Measurements from ENCODE around the gene ALDOB. TPM values are rescaled to one million over a fixed set of nuclear protein-coding genes. Genes with fewer than 3 reads are reported as not detected.

The ALDOB gene
- total and polyA plus RNA-seq, 2 of the 13 experiments (the other 11 are each of a cell fraction or from before 2014, with no cell fraction given) = 0.29 to 0.97 TPM

DNA sequence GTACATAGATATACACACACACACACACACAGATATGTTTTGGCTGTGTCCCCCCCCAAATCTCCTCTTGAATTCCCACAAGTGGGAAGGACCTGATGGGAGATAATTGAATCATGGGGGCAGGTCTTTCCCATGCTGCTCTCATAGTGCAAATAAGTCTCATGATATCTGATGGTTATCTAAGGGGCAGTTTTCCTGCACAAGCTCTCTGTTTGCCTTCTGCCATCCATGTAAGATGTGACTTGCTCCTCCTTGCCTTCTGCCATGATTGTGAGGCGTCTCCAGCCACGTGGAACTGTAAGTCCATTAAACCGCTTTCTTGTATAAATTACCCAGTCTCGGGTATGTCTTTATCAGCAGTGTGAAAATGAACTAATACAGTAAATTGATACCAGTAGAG is 15.9 kb upstream of the ALDOB start:
- Histone ChIP-seq H4K20me1 (ENCODE audit: insufficient read depth, low read length) (no peaks in the 10 kb centered on the region), H3K27ac (ENCODE audit: extremely low read length, insufficient read depth, low read length) (no peak overlapping the region), H3K79me2 (ENCODE audit: insufficient read depth, low read length) (no peaks in the 10 kb centered on the region), H3K4me3 (replicated peaks in 1 of 3; ENCODE audit: insufficient read depth in 1 of 3, low read depth in 2 of 3, low read length in 3 of 3) (no peak overlapping the region), H3K27me3 (ENCODE audit: control insufficient read depth in 1 of 2, insufficient read depth in 2 of 2, low read length in 2 of 2) (no peaks in the 10 kb centered on the region), H3K9ac (ENCODE audit: insufficient read depth, low read depth, low read length) (no peak overlapping the region), H3K9me3 (ENCODE audit: low read length) (peaks cover 36% of the 10 kb centered on the region), H3K4me2 (ENCODE audit: low read depth, low read length) (no peak overlapping the region), H3K4me1 (ENCODE audit: insufficient read depth, low read length) (peaks cover 25% of the 10 kb centered on the region), H2AFZ (ENCODE audit: low read length) (no peak overlapping the region), H3K36me3 (replicated peaks in 1 of 2; ENCODE audit: control insufficient read depth in 1 of 2, insufficient read depth in 2 of 2, low read length in 2 of 2) (no peaks in the 10 kb centered on the region)
- no peak for ATAC-seq
- FAIRE-seq = no peak
- intact Hi-C loops (cut with micrococcal nuclease; ENCODE audit: unreplicated experiment) (no loop called here), in situ Hi-C loops (cut with HindIII; ENCODE audit: extremely low pct_ligation_motif_present, low pct_unique_long_range_greater_than_20kb) (no loop called here)
- no peak for TF ChIP-seq BRF2 (CRISPR knock-in tag; IDR thresholded peaks at IDR 0.05)
- TF ChIP-seq, protein P1, sequence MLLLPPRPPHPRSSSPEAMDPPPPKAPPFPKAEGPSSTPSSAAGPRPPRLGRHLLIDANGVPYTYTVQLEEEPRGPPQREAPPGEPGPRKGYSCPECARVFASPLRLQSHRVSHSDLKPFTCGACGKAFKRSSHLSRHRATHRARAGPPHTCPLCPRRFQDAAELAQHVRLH (CRISPR knock-in tag; IDR thresholded peaks at IDR 0.05; ENCODE audit: borderline replicate concordance, low read depth) = no peak
- TF ChIP-seq ZNF431 (CRISPR knock-in tag; IDR thresholded peaks at IDR 0.05; ENCODE audit: borderline replicate concordance, low read depth) = peak; percentile 99
- BruUV-seq (replicated peaks) = no TSS peak
- CTCF ChIA-PET (ENCODE audit: low intra/inter-chr PET ratio, low total read pairs) = no interaction called here
- DNase-seq (ENCODE audit: low spot score) = no peak
- POLR2A ChIA-PET = no interaction called here
- WGBS (ENCODE audit: low lambda C conversion rate) = 83% methylated on average over 4 of the region's 4 CpGs

DNA sequence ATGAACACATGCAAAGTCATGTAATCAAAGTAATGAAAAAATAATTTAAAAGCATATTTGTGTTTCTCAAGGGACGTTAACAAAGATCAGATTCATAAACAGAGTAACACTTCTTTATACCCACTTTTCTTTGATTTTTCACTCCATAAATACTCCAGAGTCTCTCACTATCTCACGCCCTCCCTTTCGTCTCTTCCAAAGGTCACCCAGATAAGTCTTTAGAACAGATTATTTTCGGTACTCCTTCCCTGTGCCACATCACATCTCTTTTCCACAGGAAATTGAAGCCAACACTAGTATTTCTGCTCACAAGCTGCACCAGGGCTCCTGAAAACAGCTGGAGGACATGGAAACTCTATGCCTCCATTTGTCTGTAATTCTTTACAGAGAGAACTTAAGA is 15.4 kb upstream of the ALDOB start:
- 86% methylated on average over 4 of the region's 4 CpGs for WGBS (ENCODE audit: low lambda C conversion rate)
- intact Hi-C loops (cut with micrococcal nuclease; ENCODE audit: unreplicated experiment) (no loop called here), in situ Hi-C loops (cut with HindIII; ENCODE audit: extremely low pct_ligation_motif_present, low pct_unique_long_range_greater_than_20kb) (no loop called here)
- ChIA-PET CTCF (ENCODE audit: low intra/inter-chr PET ratio, low total read pairs) (no interaction called here), POLR2A (no interaction called here)
- no peak for DNase-seq (ENCODE audit: low spot score)
- Histone ChIP-seq H3K4me1 (ENCODE audit: insufficient read depth, low read length) (peaks cover 25% of the 10 kb centered on the region), H3K4me3 (replicated peaks in 1 of 3; ENCODE audit: insufficient read depth in 1 of 3, low read depth in 2 of 3, low read length in 3 of 3) (no peak overlapping the region), H3K27me3 (ENCODE audit: control insufficient read depth in 1 of 2, insufficient read depth in 2 of 2, low read length in 2 of 2) (no peaks in the 10 kb centered on the region), H3K4me2 (ENCODE audit: low read depth, low read length) (no peak overlapping the region), H3K9me3 (ENCODE audit: low read length) (peaks cover 36% of the 10 kb centered on the region), H3K36me3 (replicated peaks in 1 of 2; ENCODE audit: control insufficient read depth in 1 of 2, insufficient read depth in 2 of 2, low read length in 2 of 2) (no peaks in the 10 kb centered on the region), H3K27ac (ENCODE audit: extremely low read length, insufficient read depth, low read length) (no peak overlapping the region), H3K9ac (ENCODE audit: insufficient read depth, low read depth, low read length) (no peak overlapping the region), H3K79me2 (ENCODE audit: insufficient read depth, low read length) (no peaks in the 10 kb centered on the region), H2AFZ (ENCODE audit: low read length) (no peak overlapping the region), H4K20me1 (ENCODE audit: insufficient read depth, low read length) (no peaks in the 10 kb centered on the region)
- no peak for FAIRE-seq
- TF ChIP-seq ZNF235 (CRISPR knock-in tag; IDR thresholded peaks at IDR 0.05; ENCODE audit: borderline replicate concordance) (no peak), KLF16 (CRISPR knock-in tag; IDR thresholded peaks at IDR 0.05) (no peak), CCAR2 (optimal IDR thresholded peaks at IDR 0.05; ENCODE audit: low read depth, low read length) (no peak), ARID3A (IDR thresholded peaks at IDR 0.05; ENCODE audit: low read depth, low read length) (no peak), ZNF446 (CRISPR knock-in tag; IDR thresholded peaks at IDR 0.05) (no peak)
- BruUV-seq (replicated peaks) = no TSS peak
- no peak for ATAC-seq
